GM19467 (cell line): ENCODE measurements around the gene VPS8.

Experiments
- ATAC-seq: cut with Tn5 transposase; IDR thresholded peaks from one replicate; pipeline ENCODE4 v1.9.1; 2021; ENCODE audit warnings: mild to moderate bottlenecking, moderate library complexity; ENCODE audit not compliant: unreplicated experiment

The VPS8 gene

GRCh38 chr3:184811663-184811998 is 335 bp upstream of the VPS8 start:
- ATAC-seq = no peak

GRCh38 chr3:184812662-184813042 is 686 bp downstream of the VPS8 start:
- peak; percentile 20 for ATAC-seq

GRCh38 chr3:184813357-184813756 is 1.4 kb downstream of the VPS8 start:
- no peak for ATAC-seq

GRCh38 chr3:184814214-184814613 is 2.2 kb downstream of the VPS8 start:
- ATAC-seq = no peak

GRCh38 chr3:184815046-184815930 is 3.3 kb downstream of the VPS8 start:
- ATAC-seq = no peak

- no peak for ATAC-seq
Measured at GRCh38 chr3:184816614-184817013, 4.6 kb downstream of the VPS8 start.

GRCh38 chr3:184820525-184820924 is 8.6 kb downstream of the VPS8 start:
- ATAC-seq = no peak

- no peak for ATAC-seq
Measured at GRCh38 chr3:184821034-184821433, 9.1 kb downstream of the VPS8 start.

GRCh38 chr3:184822081-184822480 is 10.1 kb downstream of the VPS8 start:
- ATAC-seq = no peak

GRCh38 chr3:184822654-184823053 is 10.7 kb downstream of the VPS8 start:
- ATAC-seq = no peak

GRCh38 chr3:184823990-184824389 is 12.0 kb downstream of the VPS8 start:
- no peak for ATAC-seq

- no peak for ATAC-seq
Measured at GRCh38 chr3:184825121-184825820, 13.3 kb downstream of the VPS8 start.

- no peak for ATAC-seq
Measured at GRCh38 chr3:184827572-184827971, 15.6 kb downstream of the VPS8 start.

- no peak for ATAC-seq
Measured at GRCh38 chr3:184832044-184832443, 20.1 kb downstream of the VPS8 start.

- ATAC-seq = no peak
Measured at GRCh38 chr3:184832903-184833302, 20.9 kb downstream of the VPS8 start.

GRCh38 chr3:184836090-184836822 is 24.3 kb downstream of the VPS8 start:
- ATAC-seq = no peak

GRCh38 chr3:184842433-184842832 is 30.5 kb downstream of the VPS8 start:
- no peak for ATAC-seq

- no peak for ATAC-seq
Measured at GRCh38 chr3:184845819-184846218, 33.9 kb downstream of the VPS8 start.

GRCh38 chr3:184846496-184846895 is 34.5 kb downstream of the VPS8 start:
- ATAC-seq = no peak

- no peak for ATAC-seq
Measured at GRCh38 chr3:184848934-184849333, 37.0 kb downstream of the VPS8 start.

- no peak for ATAC-seq
Measured at GRCh38 chr3:184850201-184850600, 38.2 kb downstream of the VPS8 start.

- no peak for ATAC-seq
Measured at GRCh38 chr3:184857099-184857498, 45.1 kb downstream of the VPS8 start.
